Bronchial epithelial cell (primary cell): ENCODE data around the gene RBPJ. TPM values are rescaled to one million over a fixed set of nuclear protein-coding genes. Genes with fewer than 3 reads are reported as not detected.

Experiments
- DNase-seq: peaks from one replicate; pipeline ENCODE4 v3.0.0-alpha.2; 2010; ENCODE audit warnings: low read depth
- FAIRE-seq: peaks from 2 replicates; lab custom pipeline; 2011; peaks lifted over from hg19 to GRCh38; lab: Jason Lieb, UNC
- H3K27me3 ChIP-seq: 2 replicates; pipeline ENCODE4 v1.5.1; 2011; ENCODE audit warnings: low read length; ENCODE audit not compliant: control insufficient read depth, insufficient read depth
- H3K36me3 ChIP-seq: 2 replicates; pipeline ENCODE4 v1.5.1; 2011; ENCODE audit warnings: low read length; ENCODE audit not compliant: control insufficient read depth, insufficient read depth
- H3K4me3 ChIP-seq: 2 replicates; pipeline ENCODE4 v1.5.1; 2011; ENCODE audit warnings: mild to moderate bottlenecking, low read depth, low read length, control low read depth
- total RNA-seq: library from RNA; depleted of rRNA; stranded (reverse); fragments of >200 nt; gene quantifications from 2 replicates; pipeline ENCODE4 v1.2.1, GENCODE V29; 2014
- TF ChIP-seq, protein P1 (sequence below): IDR thresholded peaks from 2 replicates; pipeline ENCODE4 v1.5.1; 2011; ENCODE audit warnings: mild to moderate bottlenecking, moderate library complexity, low read length, control low read depth, inconsistent platforms; ENCODE audit not compliant: insufficient read depth, severe bottlenecking

Gene RBPJ
- total RNA-seq, 1 donor from 2014 or later: 34.5 TPM

DNA sequence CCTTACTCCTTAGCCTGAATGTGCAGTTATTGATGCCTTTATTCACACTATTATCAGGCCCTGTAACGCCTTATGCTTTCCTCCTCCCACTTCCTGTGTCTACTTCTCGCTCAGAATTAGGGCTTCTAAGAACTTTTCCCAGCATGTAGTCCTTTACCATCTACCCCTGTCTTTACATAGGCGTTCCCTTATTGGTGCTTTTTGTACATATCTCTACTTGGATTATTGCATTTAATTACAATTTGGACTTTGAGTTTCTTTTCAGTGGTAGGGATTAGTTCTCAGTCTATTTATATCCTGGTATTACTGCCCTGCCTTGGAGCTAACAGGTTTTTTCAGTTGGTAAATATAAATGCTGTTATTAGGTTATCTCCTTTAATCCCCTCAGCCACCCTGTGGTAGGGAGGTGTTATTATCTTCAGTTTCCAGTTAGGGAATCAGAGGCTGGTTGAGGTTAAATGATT is 84.0 kb downstream of the RBPJ start:
- no peak for FAIRE-seq
- no peaks in the 10 kb centered on the region for H3K27me3 ChIP-seq
- TF ChIP-seq, protein P1, sequence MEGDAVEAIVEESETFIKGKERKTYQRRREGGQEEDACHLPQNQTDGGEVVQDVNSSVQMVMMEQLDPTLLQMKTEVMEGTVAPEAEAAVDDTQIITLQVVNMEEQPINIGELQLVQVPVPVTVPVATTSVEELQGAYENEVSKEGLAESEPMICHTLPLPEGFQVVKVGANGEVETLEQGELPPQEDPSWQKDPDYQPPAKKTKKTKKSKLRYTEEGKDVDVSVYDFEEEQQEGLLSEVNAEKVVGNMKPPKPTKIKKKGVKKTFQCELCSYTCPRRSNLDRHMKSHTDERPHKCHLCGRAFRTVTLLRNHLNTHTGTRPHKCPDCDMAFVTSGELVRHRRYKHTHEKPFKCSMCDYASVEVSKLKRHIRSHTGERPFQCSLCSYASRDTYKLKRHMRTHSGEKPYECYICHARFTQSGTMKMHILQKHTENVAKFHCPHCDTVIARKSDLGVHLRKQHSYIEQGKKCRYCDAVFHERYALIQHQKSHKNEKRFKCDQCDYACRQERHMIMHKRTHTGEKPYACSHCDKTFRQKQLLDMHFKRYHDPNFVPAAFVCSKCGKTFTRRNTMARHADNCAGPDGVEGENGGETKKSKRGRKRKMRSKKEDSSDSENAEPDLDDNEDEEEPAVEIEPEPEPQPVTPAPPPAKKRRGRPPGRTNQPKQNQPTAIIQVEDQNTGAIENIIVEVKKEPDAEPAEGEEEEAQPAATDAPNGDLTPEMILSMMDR: no peak
- no peak overlapping the region for H3K4me3 ChIP-seq
- DNase-seq: no peak
- H3K36me3 ChIP-seq: peaks cover 2% of the 10 kb centered on the region

DNA sequence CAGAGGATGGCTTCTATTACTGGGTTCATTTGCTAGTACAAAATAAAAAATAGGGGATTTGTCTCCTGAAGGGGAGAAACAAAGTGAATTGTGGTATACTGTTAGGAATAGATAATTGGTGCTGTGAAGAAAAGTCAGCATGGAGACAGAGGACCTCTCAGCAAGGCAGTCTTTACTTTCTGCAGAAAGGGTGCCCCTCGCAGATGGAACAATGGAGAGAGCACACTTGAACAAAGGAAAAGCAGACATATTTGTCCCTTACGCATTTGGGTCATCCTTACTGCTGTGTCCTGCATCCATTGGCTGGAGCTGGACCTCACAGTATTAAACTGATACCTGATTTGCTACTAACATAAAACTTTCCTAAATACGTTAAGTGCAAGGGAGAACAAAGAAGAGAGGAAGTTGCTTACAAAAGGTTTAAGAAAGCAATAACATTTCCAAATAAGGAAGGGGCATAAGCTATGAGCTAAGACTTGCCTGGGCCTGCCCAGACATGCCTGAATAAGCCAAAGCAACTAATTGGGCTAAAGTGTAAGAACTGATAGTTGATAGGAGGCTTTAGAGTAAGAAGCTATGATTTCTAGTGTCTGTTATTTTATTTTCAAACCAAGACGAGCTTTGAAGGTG is 85.6 kb downstream of the RBPJ start:
- DNase-seq: peak; percentile 49
- FAIRE-seq: no peak
- TF ChIP-seq, protein P1: no peak

DNA sequence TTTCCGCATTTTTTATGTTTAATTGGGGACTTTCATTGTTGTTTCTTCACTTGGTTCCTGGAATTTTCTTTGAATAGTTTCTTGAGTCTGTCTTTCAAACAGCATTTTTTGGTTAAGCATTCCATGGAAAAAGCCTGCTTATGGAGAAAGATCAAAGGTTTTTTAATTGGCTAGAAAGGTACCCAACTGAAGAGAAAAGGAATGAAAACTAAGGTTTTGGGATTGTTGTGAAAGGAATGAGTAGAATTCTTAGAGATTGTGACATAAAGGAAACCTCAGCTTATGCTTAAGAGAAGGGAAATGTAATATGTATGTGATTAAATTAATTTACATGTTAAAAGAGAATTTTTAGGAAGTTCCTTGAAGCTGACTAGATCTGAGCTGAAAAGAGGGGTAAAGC is 86.7 kb downstream of the RBPJ start:
- TF ChIP-seq, protein P1: no peak
- Histone ChIP-seq H3K27me3 (no peaks in the 10 kb centered on the region), H3K36me3 (peaks cover 2% of the 10 kb centered on the region), H3K4me3 (no peak overlapping the region)
- DNase-seq (no peak), FAIRE-seq (no peak)

More for the DNA sequence above, 85.6 kb downstream of the RBPJ start:
- peaks cover 2% of the 10 kb centered on the region for H3K36me3 ChIP-seq
- no peak overlapping the region for H3K4me3 ChIP-seq
- no peaks in the 10 kb centered on the region for H3K27me3 ChIP-seq

DNA sequence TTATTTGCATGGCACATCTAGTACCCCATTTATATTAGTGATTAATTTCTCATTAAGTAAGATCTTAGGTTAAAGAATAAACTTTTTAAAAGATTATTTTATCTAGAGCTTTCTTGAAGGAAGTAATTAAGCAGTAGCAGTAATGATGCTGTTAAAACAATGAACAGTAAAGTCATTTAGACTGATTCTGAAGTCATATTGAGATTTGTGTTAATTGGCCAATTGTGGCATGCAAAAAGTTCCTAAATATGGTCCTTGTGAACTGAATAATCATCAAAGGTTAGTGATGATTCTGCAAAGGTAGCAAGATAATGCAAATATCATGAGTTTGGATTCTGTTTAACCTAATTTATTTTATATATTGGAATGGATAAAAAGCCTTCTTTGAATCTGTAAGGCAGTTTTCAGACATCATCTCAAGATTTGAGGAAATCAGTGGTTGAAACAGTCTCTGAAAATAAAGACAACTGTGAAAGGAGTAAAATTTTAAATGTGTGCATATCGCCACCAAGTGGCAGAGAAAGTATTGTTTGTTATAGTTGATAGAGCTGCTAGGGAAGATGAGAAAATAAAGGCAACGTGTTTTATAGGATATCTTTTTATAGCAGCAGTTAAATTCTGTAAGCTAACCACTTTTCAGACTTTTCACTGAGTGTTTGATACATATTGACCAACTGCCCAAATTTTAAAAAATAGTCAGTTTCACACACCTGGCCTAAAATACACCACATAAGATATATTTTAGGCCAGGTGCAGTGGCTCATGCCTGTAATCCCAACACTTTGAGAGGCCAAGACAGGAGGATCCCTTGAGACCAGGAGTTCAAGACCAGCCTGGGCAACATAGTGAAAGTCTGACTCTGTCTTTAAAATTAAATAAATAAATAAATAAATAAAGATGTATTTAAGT is 89.8 kb downstream of the RBPJ start:
- DNase-seq (peak; percentile 52), FAIRE-seq (no peak)
- H3K4me3 ChIP-seq: no peak overlapping the region
- no peaks in the 10 kb centered on the region for H3K27me3 ChIP-seq
- H3K36me3 ChIP-seq: peaks cover 4% of the 10 kb centered on the region
- TF ChIP-seq, protein P1: peak; percentile 28

DNA sequence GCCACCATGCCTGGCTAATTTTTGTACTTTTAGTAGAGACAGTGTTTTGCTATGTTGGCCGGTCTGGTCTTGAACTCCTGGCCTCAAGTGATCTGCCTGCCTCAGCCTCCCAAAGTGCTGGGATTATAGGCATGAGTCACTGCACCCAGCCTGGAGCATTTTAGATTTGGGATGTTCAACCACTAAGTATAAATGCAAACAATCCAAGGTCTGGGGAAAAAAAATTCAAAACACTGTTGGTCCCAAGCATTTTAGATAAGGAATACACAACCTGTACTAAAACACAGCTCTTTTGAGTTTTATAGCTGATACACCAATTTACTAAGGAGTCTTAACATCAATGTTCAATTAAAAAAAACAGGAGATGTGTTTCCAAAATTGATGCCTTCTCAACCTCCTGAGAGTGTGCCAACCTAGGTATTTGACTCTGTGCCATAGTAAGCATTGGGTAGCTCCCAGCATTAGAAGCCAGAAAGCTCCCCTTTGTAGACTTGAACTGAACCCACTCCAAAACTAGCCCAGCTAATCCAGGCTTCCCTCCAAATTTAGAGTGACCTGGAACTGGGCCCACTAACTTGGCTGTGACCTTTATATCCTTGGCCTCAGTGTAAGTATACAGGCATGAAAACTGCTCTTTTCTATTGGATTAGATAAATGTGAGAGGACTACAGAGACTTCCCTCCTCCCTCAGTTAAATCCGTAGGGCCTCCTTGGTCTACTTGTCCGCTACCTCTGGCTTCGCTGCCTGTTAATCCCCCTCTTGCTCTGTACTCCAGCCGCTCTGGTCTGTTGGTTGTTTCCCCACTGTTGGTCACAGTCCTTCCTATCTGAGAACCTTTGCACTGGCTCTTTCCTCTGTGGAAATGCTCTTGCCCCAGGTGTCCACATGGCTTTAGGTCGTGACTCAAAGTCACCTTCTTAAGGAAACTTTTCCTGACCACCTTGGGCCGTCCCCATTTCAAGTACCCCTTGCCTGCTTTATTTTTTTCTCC is 91.9 kb downstream of the RBPJ start:
- FAIRE-seq: no peak
- TF ChIP-seq, protein P1: no peak

More for the DNA sequence above, 91.9 kb downstream of the RBPJ start:
- Histone ChIP-seq H3K4me3 (no peak overlapping the region), H3K27me3 (no peaks in the 10 kb centered on the region), H3K36me3 (peaks cover 2% of the 10 kb centered on the region)
- DNase-seq: no peak
